Calu3 (cell line): Measurements from ENCODE around the gene DCDC2. TPM values are rescaled to one million over a fixed set of nuclear protein-coding genes. Genes with fewer than 3 reads are reported as not detected.

Experiments
- BruUV-seq: library from RNA; stranded (reverse); fragments of 400-500 nt; replicated peaks from 2 replicates; lab custom pipeline; 2021; lab: Mats Ljungman, UMichigan
- CTCF ChIA-PET: fragments of 300-600 bp; sonication (Branson Sonifier 250); formaldehyde crosslinking; loops from one replicate; lab custom pipeline; 2022; ENCODE audit warnings: antibody characterized with exemption; lab: Charles Lee
- DNase-seq: peaks from one replicate; pipeline ENCODE4 v3.0.0; 2022
- H3K27ac Mint-ChIP-seq: one replicate; pipeline ENCODE4 v1.8.0; 2022; ENCODE audit warnings: mixed read lengths; ENCODE audit not compliant: unreplicated experiment
- H3K27me3 Mint-ChIP-seq: one replicate; pipeline ENCODE4 v1.8.0; 2022; ENCODE audit warnings: mixed read lengths; ENCODE audit not compliant: unreplicated experiment
- H3K36me3 Mint-ChIP-seq: one replicate; pipeline ENCODE4 v1.8.0; 2022; ENCODE audit warnings: mild to moderate bottlenecking, moderate library complexity, mixed read lengths; ENCODE audit not compliant: insufficient read depth, unreplicated experiment
- H3K4me1 Mint-ChIP-seq: one replicate; pipeline ENCODE4 v1.8.0; 2022; ENCODE audit warnings: mild to moderate bottlenecking, low read depth, mixed read lengths; ENCODE audit not compliant: unreplicated experiment
- H3K4me3 Mint-ChIP-seq: one replicate; pipeline ENCODE4 v1.8.0; 2022; ENCODE audit warnings: mild to moderate bottlenecking, low read depth, moderate library complexity, mixed read lengths; ENCODE audit not compliant: unreplicated experiment
- H3K9me3 Mint-ChIP-seq: one replicate; pipeline ENCODE4 v1.8.0; 2022; ENCODE audit warnings: low read depth, mixed read lengths; ENCODE audit not compliant: unreplicated experiment
- CTCF ChIP-seq: fragments of 200-600 bp; IDR thresholded peaks from one replicate; pipeline ENCODE4 v1.8.0; 2022; ENCODE audit warnings: antibody characterized with exemption; ENCODE audit not compliant: unreplicated experiment
- intact Hi-C: fragments of 100-400 bp; cut with micrococcal nuclease; formaldehyde crosslinking; loops from one replicate; pipeline ENCODE4 v1.10.0; 2022; ENCODE audit not compliant: unreplicated experiment
- total RNA-seq: library from RNA; stranded (reverse); gene quantifications from 2 replicates; pipeline ENCODE4 v1.2.3, GENCODE V29; 2022

DCDC2 gene
- total RNA-seq, 1 experiment from 2014 or later: 91.8 TPM

GRCh38 chr6:24228123-24228522 is 129.7 kb downstream of the DCDC2 start:
- CTCF ChIA-PET: interaction anchor here (1.1 kb wide), 1 partner anchor 13 kb away, joined by 3 read pairs; no protein-coding TSS in a partner anchor
- H3K9me3 Mint-ChIP-seq: no peaks in the 10 kb centered on the region
- no TSS peak for BruUV-seq
- H3K4me1 Mint-ChIP-seq: peaks cover 51% of the 10 kb centered on the region
- H3K27ac Mint-ChIP-seq: no peak overlapping the region
- no peaks in the 10 kb centered on the region for H3K27me3 Mint-ChIP-seq
- intact Hi-C loops: no loop called here
- H3K36me3 Mint-ChIP-seq: peaks cover 4% of the 10 kb centered on the region
- no peak overlapping the region for H3K4me3 Mint-ChIP-seq
- TF ChIP-seq CTCF: no peak
- no peak for DNase-seq

- Mint-ChIP-seq H3K27me3 (no peaks in the 10 kb centered on the region), H3K9me3 (no peaks in the 10 kb centered on the region), H3K4me1 (peaks cover 54% of the 10 kb centered on the region), H3K27ac (no peak overlapping the region), H3K36me3 (peaks cover 4% of the 10 kb centered on the region), H3K4me3 (no peak overlapping the region)
- no TSS peak for BruUV-seq
- TF ChIP-seq CTCF: no peak
- CTCF ChIA-PET: no interaction called here
- DNase-seq: no peak
- intact Hi-C loops: no loop called here
These were observed 130.3 kb downstream of the DCDC2 start for GRCh38 chr6:24227556-24227955.

- no peak for TF ChIP-seq CTCF
- H3K4me3 Mint-ChIP-seq: no peak overlapping the region
- peaks cover 61% of the 10 kb centered on the region for H3K4me1 Mint-ChIP-seq
- peaks cover 4% of the 10 kb centered on the region for H3K36me3 Mint-ChIP-seq
- H3K27ac Mint-ChIP-seq: no peak overlapping the region
- no peaks in the 10 kb centered on the region for H3K27me3 Mint-ChIP-seq
- no peaks in the 10 kb centered on the region for H3K9me3 Mint-ChIP-seq
- intact Hi-C loops: no loop called here
- no peak for DNase-seq
- no TSS peak for BruUV-seq
- CTCF ChIA-PET: no interaction called here
These were observed 131.3 kb downstream of the DCDC2 start for GRCh38 chr6:24226541-24226940.

GRCh38 chr6:24225838-24226237 is 132.0 kb downstream of the DCDC2 start:
- Mint-ChIP-seq H3K27ac (no peak overlapping the region), H3K4me3 (no peak overlapping the region), H3K27me3 (no peaks in the 10 kb centered on the region), H3K36me3 (peaks cover 4% of the 10 kb centered on the region), H3K9me3 (no peaks in the 10 kb centered on the region), H3K4me1 (peaks cover 64% of the 10 kb centered on the region)
- TF ChIP-seq CTCF: no peak
- intact Hi-C loops: no loop called here
- BruUV-seq: no TSS peak
- CTCF ChIA-PET: no interaction called here
- DNase-seq: no peak
